ENCODE results near the gene RAB21.

The RAB21 gene

GRCh38 chr12:71754461-71755145 is at the start of gene RAB21:
TSS of gene RAB21 (plus strand) at chr12:71754863. CDS start at chr12:71755130, 267 bp downstream.
- DNase-seq (ENCODE audit: low spot score): peak; percentile 96

DNA sequence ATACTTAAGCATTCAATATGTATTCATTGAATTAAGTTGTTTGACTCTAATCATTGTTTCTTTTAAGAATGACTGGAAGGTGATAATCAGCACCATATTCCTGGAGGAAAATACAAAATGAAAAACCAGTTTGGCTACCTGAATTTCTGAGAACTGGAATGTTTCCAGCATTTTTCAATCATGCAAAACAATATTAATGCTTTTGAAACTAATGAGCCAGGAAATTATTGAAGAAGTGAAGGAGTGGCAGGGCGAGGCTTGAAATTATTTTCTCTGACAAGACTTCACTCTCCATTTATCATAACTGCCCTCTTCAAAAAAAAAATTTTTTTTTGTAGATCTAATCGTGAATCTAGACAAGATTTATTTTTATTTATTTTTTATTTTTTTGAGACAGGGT is 49.7 kb upstream of the RAB21 start:
- no peak for DNase-seq (ENCODE audit: low spot score)

DNA sequence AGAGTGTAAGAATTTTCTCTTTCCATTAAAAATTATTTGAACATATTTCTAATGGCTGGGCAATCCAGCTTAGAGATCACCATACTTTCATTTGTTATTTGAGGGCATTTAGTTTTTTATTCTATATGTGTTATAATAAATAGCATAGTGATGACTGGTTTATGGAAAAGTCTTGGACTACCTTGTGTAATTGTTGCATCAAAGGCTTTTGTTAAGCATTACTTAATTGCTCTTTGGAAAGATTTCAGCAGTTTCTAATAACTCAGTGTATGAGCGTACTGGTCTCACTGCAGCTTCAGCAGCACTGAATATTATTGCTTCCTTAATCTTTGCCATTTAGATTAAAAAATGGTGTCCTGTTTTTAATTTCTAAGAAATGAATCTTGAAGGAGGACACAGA is 46.0 kb upstream of the RAB21 start:
- no peak for DNase-seq (ENCODE audit: low spot score)

GRCh38 chr12:71710276-71711125 is 44.2 kb upstream of the RAB21 start:
- DNase-seq (ENCODE audit: low spot score): no peak

DNA sequence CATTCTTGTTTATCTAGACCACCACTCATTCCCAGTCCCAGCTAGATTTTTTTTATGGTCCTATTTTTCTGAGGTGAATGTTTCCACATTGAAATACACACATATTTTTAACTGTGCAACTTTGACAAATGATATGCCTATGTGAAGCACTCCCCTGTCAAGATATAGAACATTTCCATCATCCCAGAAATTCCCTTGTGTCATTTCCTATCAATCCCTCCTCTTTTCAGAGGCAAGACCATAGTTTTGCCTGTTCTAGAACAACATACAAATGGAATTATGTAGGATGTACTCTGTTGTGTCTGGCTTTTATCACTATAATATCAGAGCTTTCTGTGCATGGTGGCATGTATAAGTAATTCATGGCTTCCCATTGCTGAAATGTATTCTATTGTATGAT is 36.1 kb upstream of the RAB21 start:
- no peak for DNase-seq (ENCODE audit: low spot score)

GRCh38 chr12:71719647-71720370 is 34.9 kb upstream of the RAB21 start:
- DNase-seq (ENCODE audit: low spot score): no peak

- DNase-seq (ENCODE audit: low spot score): no peak
Observed at GRCh38 chr12:71721783-71722505, 32.7 kb upstream of the RAB21 start.

GRCh38 chr12:71725011-71725410 is 29.7 kb upstream of the RAB21 start:
- no peak for DNase-seq (ENCODE audit: low spot score)

DNA sequence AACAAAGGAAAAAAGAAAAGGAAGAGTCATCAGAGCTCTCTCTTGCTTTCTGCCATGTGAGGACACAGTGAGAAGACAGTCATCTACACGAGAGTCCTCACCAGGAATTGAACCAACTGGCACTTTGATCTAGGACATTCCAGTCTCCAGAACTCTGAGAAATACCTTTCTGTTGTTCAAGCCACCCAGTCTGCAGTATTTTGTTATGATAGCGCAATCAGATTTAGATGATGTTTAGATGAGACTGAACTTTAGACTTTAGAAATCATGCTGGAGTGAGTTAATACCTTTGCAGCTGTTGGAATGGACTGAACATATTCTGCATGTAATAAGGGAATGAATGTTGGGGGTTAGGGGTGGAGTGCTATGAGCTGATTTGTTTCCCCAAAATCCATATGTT is 28.1 kb upstream of the RAB21 start:
- DNase-seq (ENCODE audit: low spot score): no peak

GRCh38 chr12:71727958-71728357 is 26.7 kb upstream of the RAB21 start:
- DNase-seq (ENCODE audit: low spot score): no peak

DNA sequence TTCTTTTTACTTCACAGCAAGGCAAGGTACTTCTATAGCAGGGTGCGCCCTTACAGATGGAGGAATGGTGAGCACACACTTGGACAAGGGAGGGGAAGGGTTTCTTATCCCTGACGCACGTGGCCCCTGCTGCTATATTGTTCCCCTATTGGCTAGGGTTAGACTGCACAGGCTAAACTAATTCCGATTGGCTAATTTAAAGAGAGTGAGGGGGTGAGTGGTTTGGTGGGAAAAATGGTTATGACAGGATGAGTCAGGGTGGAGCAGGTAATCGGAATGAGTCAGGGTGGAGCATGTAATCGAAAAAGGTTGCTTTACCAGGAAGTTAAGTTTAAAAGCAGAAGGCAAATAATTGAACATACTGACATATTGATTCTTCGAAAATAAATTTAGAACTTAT is 23.7 kb upstream of the RAB21 start:
- DNase-seq (ENCODE audit: low spot score): no peak

- no peak for DNase-seq (ENCODE audit: low spot score)
Observed at GRCh38 chr12:71731439-71732356, 23.0 kb upstream of the RAB21 start.

- no peak for DNase-seq (ENCODE audit: low spot score)
Observed at GRCh38 chr12:71732357-71732712, 22.3 kb upstream of the RAB21 start.

- DNase-seq (ENCODE audit: low spot score): no peak
Observed at GRCh38 chr12:71737197-71737596, 17.5 kb upstream of the RAB21 start.

GRCh38 chr12:71742998-71743397 is 11.7 kb upstream of the RAB21 start:
- no peak for DNase-seq (ENCODE audit: low spot score)

GRCh38 chr12:71744522-71745300 is 10.0 kb upstream of the RAB21 start:
- DNase-seq (ENCODE audit: low spot score): no peak

- peak; percentile 69 for DNase-seq (ENCODE audit: low spot score)
Observed at GRCh38 chr12:71746974-71747611, 7.6 kb upstream of the RAB21 start.

DNA sequence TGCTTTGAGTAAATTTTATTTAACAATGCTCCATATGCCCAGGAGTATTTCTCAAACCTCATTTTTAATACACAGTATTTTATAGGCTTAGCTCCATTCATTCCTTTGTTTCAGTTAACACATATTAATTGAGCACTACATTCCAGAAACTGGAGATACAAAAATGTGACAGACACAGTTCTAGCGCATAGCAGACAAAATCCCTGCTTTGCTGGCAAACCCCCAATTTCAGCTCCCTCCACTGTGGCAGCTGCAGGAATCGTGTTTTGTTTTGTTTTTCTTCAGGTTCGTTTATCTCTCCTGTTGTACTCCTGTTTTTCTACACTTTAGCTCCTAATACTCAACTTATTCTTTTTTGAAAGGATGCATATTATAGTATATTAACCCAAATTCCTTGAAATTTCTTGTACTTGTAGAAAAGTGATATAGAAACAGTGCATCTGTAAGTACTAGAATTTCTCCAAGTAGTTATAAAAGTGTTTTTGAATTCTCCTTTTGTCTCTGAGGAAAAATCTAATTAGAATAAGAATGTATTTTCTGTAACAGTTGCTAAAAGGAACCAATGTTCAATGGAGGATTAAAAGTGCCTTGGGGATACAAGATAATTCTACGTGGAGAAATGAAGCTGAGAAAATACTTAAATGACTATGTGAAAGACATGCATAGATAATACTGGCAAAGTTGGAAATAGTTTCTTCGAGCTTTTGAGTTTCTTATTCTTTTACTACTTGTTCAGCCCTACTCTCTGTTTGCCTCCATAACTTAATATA is 6.4 kb upstream of the RAB21 start:
- DNase-seq (ENCODE audit: low spot score): no peak

DNA sequence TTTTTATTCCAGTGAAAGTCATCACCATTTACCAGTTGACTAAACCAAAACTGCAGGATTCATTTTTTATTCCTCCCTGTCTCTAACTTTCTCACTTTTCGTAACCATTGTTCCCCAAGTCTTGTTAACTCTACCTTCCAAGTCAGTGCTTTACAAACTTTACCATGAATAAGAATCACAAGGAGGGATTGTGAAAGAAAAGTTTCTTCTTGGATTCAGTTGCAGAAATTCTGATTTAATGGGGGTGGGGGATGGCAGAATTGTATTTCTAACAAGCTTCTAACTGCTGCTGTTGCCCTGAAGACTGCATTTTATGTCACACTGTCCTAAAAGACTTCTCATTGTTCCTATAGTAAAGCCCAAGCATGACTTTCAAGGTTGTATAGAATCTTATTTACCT is 5.0 kb upstream of the RAB21 start:
- no peak for DNase-seq (ENCODE audit: low spot score)

Measured in CD4-positive, alpha-beta T cell treated with Interleukin-15 for 4 hours (primary cell).